Subcutaneous abdominal adipose tissue (tissue), 5 donors: ENCODE data around the gene PCTP.

Source experiments
- H3K27ac ChIP-seq: one replicate; pipeline ENCODE4 v1.7.0; 2013; ENCODE audit warnings: low read depth, mild to moderate bottlenecking, inconsistent platforms, low read length, moderate library complexity
- H3K27me3 ChIP-seq, 5 donors: one replicate each; pipeline ENCODE4 v1.7.0; 2013; ENCODE audit warnings: low read length in 5 of 5, inconsistent platforms in 1 of 5; ENCODE audit not compliant: control insufficient read depth in 5 of 5, insufficient read depth in 4 of 5
- H3K36me3 ChIP-seq, 5 donors: one replicate each; pipeline ENCODE4 v1.7.0; 2013; ENCODE audit warnings: low read length in 5 of 5; ENCODE audit not compliant: control insufficient read depth in 5 of 5, insufficient read depth in 5 of 5
- H3K4me1 ChIP-seq, 5 donors: one replicate each; pipeline ENCODE4 v1.7.0; 2013; ENCODE audit warnings: low read length in 5 of 5, mild to moderate bottlenecking in 3 of 5, moderate library complexity in 1 of 5; ENCODE audit not compliant: control insufficient read depth in 5 of 5, insufficient read depth in 5 of 5
- H3K4me3 ChIP-seq, 5 donors: one replicate each; pipeline ENCODE4 v1.7.0; 2013; ENCODE audit warnings: low read length in 5 of 5, low read depth in 1 of 5
- H3K9ac ChIP-seq, 5 donors: one replicate each; pipeline ENCODE4 v1.7.0; 2013; ENCODE audit warnings: low read length in 5 of 5, mild to moderate bottlenecking in 4 of 5, moderate library complexity in 3 of 5
- H3K9me3 ChIP-seq, 5 donors: one replicate each; pipeline ENCODE4 v1.7.0; 2013; ENCODE audit warnings: low read length in 5 of 5; ENCODE audit not compliant: control insufficient read depth in 5 of 5
- donor health status: healthy.
- donor health status: healthy.
- donor health status: healthy.
- donor health status: healthy.
- donor health status: healthy.

Gene PCTP

DNA sequence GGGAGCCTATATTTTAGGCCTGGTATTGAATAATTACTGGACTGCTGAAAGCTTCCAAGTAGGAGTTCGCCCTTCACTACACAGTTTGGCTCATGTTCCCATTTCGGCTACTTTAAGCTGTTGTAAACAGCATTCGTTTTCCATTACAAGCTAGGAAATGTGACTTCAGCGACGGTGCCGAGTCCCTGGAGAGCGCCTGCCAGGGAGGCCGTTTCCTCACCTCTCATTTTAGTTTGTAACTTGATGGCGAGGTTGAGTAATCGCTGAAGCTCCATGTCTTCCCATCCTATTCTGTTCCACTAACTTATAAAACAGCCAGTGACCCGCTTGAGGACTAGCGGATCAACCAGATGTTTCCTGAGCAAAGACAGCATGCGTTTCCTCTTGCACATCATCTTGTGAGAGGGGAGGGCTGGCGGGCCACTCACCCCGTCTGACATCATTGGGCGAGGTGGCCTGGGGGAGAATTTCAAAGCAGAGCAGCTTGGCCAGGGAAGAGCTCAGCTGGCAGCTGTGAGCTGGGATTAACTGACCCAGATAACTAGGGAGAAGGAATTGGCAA is 32.9 kb downstream of the PCTP start:
- Histone ChIP-seq H3K27ac (peak overlapping the region; percentile 73), H3K4me3 (peak overlapping the region in 2 of 5 donors; percentile 4 to 12)

DNA sequence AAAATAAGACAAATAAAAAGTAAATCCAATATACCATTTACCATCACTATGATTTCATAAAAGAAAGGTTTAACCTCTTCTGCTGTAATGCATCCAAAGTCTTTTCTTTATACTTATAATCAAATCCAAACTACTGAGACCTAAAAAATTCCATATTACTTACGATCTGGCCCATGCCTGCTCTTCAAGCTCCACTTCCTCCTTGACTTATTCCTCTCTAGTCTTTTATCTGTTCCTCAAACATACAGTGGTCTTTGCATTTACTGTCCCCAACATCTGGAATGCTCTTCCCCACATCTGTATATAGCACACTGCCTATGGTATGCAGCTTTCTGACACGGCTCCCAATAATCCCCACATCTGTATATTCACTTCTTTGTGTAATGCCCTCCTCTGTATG is 33.8 kb downstream of the PCTP start:
- peaks cover 0 to 15% (median 11%) of the 10 kb centered on the region in 5 donors for H3K4me1 ChIP-seq
- H3K36me3 ChIP-seq: peaks cover 0 to 2% (median 0%) of the 10 kb centered on the region in 5 donors
- H3K27ac ChIP-seq: no peak overlapping the region
- H3K27me3 ChIP-seq: no peaks in the 10 kb centered on the region
- no peak overlapping the region for H3K9ac ChIP-seq
- H3K9me3 ChIP-seq: no peaks in the 10 kb centered on the region
- no peak overlapping the region for H3K4me3 ChIP-seq

More for the DNA sequence above, 32.9 kb downstream of the PCTP start:
- H3K4me1 ChIP-seq: peaks cover 0 to 15% (median 11%) of the 10 kb centered on the region in 5 donors
- no peak overlapping the region for H3K9ac ChIP-seq
- H3K27me3 ChIP-seq: no peaks in the 10 kb centered on the region
- H3K9me3 ChIP-seq: no peaks in the 10 kb centered on the region
- H3K36me3 ChIP-seq: peaks cover 0 to 8% (median 3%) of the 10 kb centered on the region in 5 donors

DNA sequence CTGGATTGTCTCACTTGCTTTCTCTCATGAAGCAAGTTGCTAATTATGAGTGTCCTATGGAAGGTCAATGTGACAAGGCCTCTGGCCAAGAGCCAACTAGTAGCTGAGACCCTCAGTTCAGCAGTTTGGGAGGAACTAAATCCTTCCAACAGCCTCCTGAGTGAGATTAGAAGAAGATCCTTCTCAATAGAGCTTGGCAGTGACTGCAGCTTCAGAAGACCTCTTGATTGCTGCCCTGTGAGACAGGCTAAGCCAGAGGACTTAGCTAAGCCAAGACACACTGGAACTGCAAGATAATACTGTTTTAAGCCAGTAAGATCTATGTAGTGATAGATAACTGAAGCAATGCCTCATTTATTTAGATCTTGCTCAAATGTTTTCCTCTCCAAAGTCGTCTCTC is 34.3 kb downstream of the PCTP start:
- H3K27ac ChIP-seq: no peak overlapping the region
- H3K9ac ChIP-seq: no peak overlapping the region
- no peak overlapping the region for H3K4me3 ChIP-seq
- peaks cover 0 to 15% (median 11%) of the 10 kb centered on the region in 5 donors for H3K4me1 ChIP-seq
- no peaks in the 10 kb centered on the region for H3K36me3 ChIP-seq
- H3K9me3 ChIP-seq: no peaks in the 10 kb centered on the region
- no peaks in the 10 kb centered on the region for H3K27me3 ChIP-seq

DNA sequence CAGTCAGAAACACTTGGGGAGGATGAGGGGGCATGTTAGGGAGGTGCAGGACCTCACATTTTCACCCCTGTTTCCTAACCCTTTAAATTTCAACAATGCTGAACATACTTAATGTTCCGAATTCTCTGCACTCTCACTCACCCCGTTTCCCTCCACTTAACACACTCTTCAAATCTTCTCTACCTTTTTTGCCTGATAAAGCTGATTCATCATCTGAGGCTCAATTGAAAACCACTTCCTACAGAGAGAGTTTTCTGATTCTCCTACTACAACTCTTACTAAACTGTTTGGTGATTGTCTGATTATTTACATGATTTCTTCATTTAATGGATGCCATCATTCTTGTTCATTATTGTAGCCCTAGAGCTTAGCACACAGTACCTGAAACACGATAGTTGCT is 42.4 kb downstream of the PCTP start:
- no peaks in the 10 kb centered on the region for H3K27me3 ChIP-seq
- H3K4me3 ChIP-seq: no peak overlapping the region

DNA sequence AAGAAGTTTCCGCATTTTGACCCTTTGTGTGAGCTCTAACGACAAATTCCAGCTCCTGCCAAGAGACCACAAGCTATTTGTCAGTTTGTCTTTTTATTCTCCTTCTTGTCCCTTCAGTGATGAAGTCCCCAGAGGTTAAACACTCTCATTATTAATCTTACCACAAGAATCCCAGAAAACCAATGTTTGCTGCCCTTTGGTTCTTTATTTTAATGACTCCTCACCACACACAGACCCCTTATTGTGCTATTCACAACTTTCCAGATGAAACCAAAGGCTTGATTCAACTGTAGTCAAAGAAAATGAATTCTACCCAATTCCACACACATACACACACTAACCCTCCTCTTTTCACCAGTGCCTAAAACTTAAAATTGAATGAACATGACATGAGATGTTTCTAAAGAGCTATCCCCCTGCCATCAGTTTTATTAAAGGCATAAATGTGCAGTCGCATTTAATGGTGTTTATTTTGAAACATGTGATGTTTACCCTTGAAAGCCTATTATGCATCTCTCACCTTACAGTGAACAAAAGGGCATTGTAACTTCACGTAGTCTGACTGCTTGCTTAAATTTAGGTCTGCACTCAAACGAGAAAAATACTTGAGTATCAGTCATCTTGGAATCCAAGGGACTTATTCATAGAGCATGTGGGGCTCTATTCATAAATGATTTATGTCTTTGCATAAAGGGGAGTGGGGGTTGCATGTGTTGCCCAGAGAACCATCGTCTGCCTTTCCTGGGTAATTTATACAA is 44.1 kb downstream of the PCTP start:
- Histone ChIP-seq H3K4me3 (no peak overlapping the region), H3K9ac (no peak overlapping the region), H3K36me3 (no peaks in the 10 kb centered on the region), H3K27ac (no peak overlapping the region), H3K9me3 (peaks cover 0 to 3% (median 0%) of the 10 kb centered on the region in 5 donors), H3K4me1 (no peaks in the 10 kb centered on the region), H3K27me3 (no peaks in the 10 kb centered on the region)

More for the DNA sequence above, 42.4 kb downstream of the PCTP start:
- H3K27ac ChIP-seq: no peak overlapping the region
- no peak overlapping the region for H3K9ac ChIP-seq
- no peaks in the 10 kb centered on the region for H3K9me3 ChIP-seq
- no peaks in the 10 kb centered on the region for H3K4me1 ChIP-seq
- no peaks in the 10 kb centered on the region for H3K36me3 ChIP-seq

DNA sequence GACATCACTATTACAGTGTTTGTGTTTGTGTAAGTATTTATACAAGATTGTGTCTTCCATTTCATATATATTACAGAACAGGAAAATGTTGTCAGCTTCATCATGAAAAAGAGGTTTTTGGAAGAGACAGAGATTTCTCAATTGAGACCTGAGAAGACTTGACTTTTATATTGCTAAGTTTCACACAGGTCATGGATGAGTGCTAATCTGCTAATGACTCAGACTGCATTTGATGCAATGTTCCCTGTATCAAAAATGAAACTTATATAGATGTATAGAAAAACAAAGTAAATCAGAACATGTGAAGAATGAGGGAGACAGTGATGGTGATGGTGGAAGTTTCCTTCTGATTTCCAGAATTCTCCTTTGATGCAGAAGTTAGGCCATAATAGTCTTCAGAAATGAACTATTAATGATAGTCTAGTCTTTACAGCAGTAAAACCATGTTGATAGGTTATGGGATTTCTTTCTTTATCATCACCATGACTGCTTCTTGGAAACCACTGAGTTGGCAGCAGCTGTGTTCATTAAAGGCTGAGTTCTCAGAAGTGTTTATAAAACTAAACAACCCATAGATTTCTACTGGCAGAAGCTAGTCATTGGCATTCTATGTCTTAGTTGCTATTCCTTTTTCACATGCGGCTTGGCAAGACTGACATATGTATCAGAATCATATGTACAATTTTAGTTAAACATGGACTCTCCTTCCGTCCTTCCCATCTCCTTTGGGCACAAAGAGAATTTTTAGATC is 56.1 kb downstream of the PCTP start:
- Histone ChIP-seq H3K27ac (no peak overlapping the region), H3K4me1 (peaks cover 0 to 1% (median 0%) of the 10 kb centered on the region in 5 donors), H3K27me3 (no peaks in the 10 kb centered on the region)

DNA sequence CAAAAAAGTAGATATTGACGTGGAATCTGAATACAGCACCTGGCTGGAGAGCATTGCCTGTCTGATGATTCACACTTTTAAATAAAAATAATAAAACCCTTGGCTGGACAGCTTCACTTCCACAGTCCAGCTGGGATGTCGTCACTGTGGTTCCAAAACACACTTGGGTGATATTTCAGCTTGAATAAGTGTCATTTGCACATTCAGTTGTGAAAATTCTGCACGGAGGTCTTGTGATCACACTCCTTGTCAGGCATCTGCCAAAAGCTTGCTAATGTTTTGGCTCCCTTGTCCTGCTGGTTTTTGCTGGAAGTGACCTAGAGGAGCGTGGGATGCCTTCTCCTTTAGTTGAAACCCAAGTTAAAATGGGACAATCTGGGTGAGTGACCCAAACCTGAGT is 60.7 kb downstream of the PCTP start:
- Histone ChIP-seq H3K4me3 (no peak overlapping the region), H3K27ac (no peak overlapping the region), H3K9me3 (no peaks in the 10 kb centered on the region), H3K4me1 (peaks cover 0 to 6% (median 5%) of the 10 kb centered on the region in 5 donors), H3K9ac (no peak overlapping the region), H3K27me3 (no peaks in the 10 kb centered on the region), H3K36me3 (no peaks in the 10 kb centered on the region)

More for the DNA sequence above, 56.1 kb downstream of the PCTP start:
- Histone ChIP-seq H3K9ac (no peak overlapping the region), H3K4me3 (no peak overlapping the region), H3K36me3 (no peaks in the 10 kb centered on the region), H3K9me3 (peaks cover 0 to 3% (median 0%) of the 10 kb centered on the region in 5 donors)

DNA sequence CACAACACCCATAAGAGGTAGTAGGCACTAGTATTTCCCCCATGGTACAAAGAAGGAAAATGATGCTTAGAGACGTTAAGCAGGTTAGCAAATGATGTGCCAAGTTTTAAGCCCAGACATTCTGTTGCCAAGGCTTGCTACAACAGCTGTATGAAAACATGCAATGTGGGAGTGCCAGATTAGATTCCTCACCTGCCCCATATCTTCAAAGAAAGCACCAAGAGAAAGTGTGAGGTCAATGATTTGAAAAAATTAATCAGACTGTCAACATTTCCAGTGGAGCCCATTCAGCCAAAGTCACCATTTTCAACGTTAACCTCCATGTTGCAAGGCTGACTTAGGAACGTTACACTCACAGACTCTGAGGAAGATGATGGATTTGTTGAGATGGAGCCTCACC is 61.5 kb downstream of the PCTP start:
- no peaks in the 10 kb centered on the region for H3K27me3 ChIP-seq
- no peaks in the 10 kb centered on the region for H3K36me3 ChIP-seq
- H3K4me1 ChIP-seq: peaks cover 0 to 6% (median 5%) of the 10 kb centered on the region in 5 donors
- no peak overlapping the region for H3K4me3 ChIP-seq
- H3K9ac ChIP-seq: no peak overlapping the region
- H3K27ac ChIP-seq: no peak overlapping the region
- no peaks in the 10 kb centered on the region for H3K9me3 ChIP-seq

DNA sequence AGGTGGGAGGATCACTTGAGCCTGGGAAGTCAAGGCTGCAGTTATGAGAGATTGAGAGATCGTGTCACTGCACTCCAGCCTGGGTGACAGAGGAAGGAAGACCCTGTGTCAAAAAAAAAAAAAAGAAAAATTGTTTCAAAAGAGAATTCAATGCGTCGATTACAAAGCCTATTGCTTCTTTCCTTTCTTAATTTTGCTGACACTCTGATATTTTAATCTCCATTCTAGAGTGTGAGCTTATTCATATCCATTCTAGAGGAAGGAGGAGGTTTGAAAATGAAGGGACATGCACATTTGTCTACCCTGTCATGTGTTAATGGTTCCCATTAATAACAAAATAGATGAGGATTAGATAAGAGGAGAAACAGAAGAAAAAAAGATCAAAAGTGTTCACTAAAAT is 63.1 kb downstream of the PCTP start:
- no peaks in the 10 kb centered on the region for H3K9me3 ChIP-seq
- H3K4me3 ChIP-seq: no peak overlapping the region
- no peak overlapping the region for H3K9ac ChIP-seq
- H3K27me3 ChIP-seq: no peaks in the 10 kb centered on the region
- no peaks in the 10 kb centered on the region for H3K36me3 ChIP-seq
- H3K27ac ChIP-seq: no peak overlapping the region
- H3K4me1 ChIP-seq: peaks cover 0 to 6% (median 5%) of the 10 kb centered on the region in 5 donors

DNA sequence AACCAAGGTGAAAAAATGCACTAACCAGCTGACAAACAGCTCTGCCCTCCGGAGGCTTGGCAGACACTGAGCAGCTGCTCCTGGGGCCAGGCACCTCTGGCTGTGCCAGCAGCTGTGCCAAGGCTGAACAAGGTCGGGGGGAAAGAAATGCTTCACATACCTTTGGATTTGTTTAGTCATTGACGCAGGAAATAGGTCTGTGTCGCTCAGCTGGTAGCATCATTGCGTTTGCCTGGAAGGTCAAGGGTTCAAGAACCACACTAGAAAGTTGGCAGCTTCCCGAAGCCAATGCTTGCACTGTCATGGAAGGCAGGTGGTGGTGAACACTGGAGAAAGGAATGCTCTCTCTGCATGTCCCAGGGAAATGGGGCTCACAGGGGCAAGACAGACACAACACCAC is 63.5 kb downstream of the PCTP start:
- Histone ChIP-seq H3K9me3 (no peaks in the 10 kb centered on the region), H3K4me3 (no peak overlapping the region), H3K36me3 (no peaks in the 10 kb centered on the region), H3K9ac (no peak overlapping the region), H3K27ac (no peak overlapping the region), H3K27me3 (no peaks in the 10 kb centered on the region), H3K4me1 (peaks cover 0 to 6% (median 5%) of the 10 kb centered on the region in 5 donors)
